Vagina (tissue), 2 donors: ENCODE results near the gene GNAO1. TPM values are rescaled to one million over a fixed set of nuclear protein-coding genes. Genes with fewer than 3 reads are reported as not detected.

ENCODE experiments used
- DNase-seq, 2 donors: peaks; one replicate each; pipeline ENCODE4 v3.0.0-alpha.2; 2017; ENCODE audit errors: extremely low spot score in 2 of 2
- H3K27ac ChIP-seq: fragments of 200-600 bp; sonication (generic); one replicate; pipeline ENCODE4 v1.5.1; 2019
- H3K27me3 ChIP-seq: fragments of 200-600 bp; sonication (generic); one replicate; pipeline ENCODE4 v1.5.1; 2019
- H3K36me3 ChIP-seq, 2 donors: fragments of 200-600 bp; sonication (generic); one replicate each; pipeline ENCODE4 v1.5.1; 2017 to 2019
- H3K4me1 ChIP-seq: fragments of 200-600 bp; sonication (generic); one replicate; pipeline ENCODE4 v1.5.1; 2019
- H3K4me3 ChIP-seq, 2 donors: fragments of 200-600 bp; sonication (generic); 1 replicate in 1 of 2; 2 replicates in 1 of 2; pipeline ENCODE4 v1.5.1; 2016 to 2019
- H3K9me3 ChIP-seq: fragments of 200-600 bp; sonication (generic); one replicate; pipeline ENCODE4 v1.5.1; 2019
- CTCF ChIP-seq, 3 experiments: fragments of 450-650 bp in 2 of 3; fragments of 200-600 bp in 1 of 3; sonication (generic) in 1 of 3; IDR thresholded peaks; one replicate each; pipeline ENCODE4 v1.5.1; 2017 to 2019; ENCODE audit warnings: antibody characterized with exemption in 3 of 3, mild to moderate bottlenecking in 2 of 3, moderate library complexity in 2 of 3
- POLR2A ChIP-seq, 2 donors: fragments of 450-650 bp; IDR thresholded peaks; one replicate each; pipeline ENCODE4 v1.6.1; 2017; ENCODE audit warnings: antibody characterized with exemption in 2 of 2, mild to moderate bottlenecking in 2 of 2, moderate library complexity in 2 of 2
- POLR2AphosphoS5 ChIP-seq, 2 donors: sonication (generic); formaldehyde crosslinking; IDR thresholded peaks; one replicate each; pipeline ENCODE4 v1.9.0; 2017; ENCODE audit warnings: antibody characterized with exemption in 2 of 2, mild to moderate bottlenecking in 2 of 2, low read depth in 1 of 2; ENCODE audit not compliant: insufficient read depth in 1 of 2
- intact Hi-C: fragments of 100-400 bp; cut with DNase I; formaldehyde crosslinking; loops from one replicate; pipeline ENCODE4 v1.15.1; 2023
- total RNA-seq: library from RNA; depleted of rRNA; stranded (reverse); fragments of >200 nt; gene quantifications from one replicate; pipeline ENCODE4 v1.2.3, GENCODE V29; 2016

Gene GNAO1
- total RNA-seq, 1 donor from 2014 or later = 16.2 TPM

- TF ChIP-seq POLR2AphosphoS5 (IDR thresholded peaks at IDR 0.05; ENCODE audit: insufficient read depth in 1 of 2, low read depth in 1 of 2) (no peak), POLR2A (IDR thresholded peaks at IDR 0.05) (no peak), CTCF (IDR thresholded peaks at IDR 0.05) (no peak)
- H3K27me3 ChIP-seq = no peaks in the 10 kb centered on the region
- DNase-seq = no peak
These were observed 87.0 kb downstream of the GNAO1 start for GRCh38 chr16:56278196-56278855.

GRCh38 chr16:56279132-56279531 is 87.8 kb downstream of the GNAO1 start:
- no peaks in the 10 kb centered on the region for H3K9me3 ChIP-seq
- intact Hi-C loops = no loop called here
- no peak for TF ChIP-seq POLR2AphosphoS5 (IDR thresholded peaks at IDR 0.05; ENCODE audit: insufficient read depth in 1 of 2, low read depth in 1 of 2)
- no peak for TF ChIP-seq POLR2A (IDR thresholded peaks at IDR 0.05)
- TF ChIP-seq CTCF (IDR thresholded peaks at IDR 0.05) = no peak
- H3K4me3 ChIP-seq = no peak overlapping the region
- no peaks in the 10 kb centered on the region for H3K4me1 ChIP-seq
- no peaks in the 10 kb centered on the region for H3K36me3 ChIP-seq
- no peak for DNase-seq
- no peak overlapping the region for H3K27ac ChIP-seq
- H3K27me3 ChIP-seq = no peaks in the 10 kb centered on the region

More at GRCh38 chr16:56278196-56278855, 87.0 kb downstream of the GNAO1 start:
- no peak overlapping the region for H3K4me3 ChIP-seq
- no peak overlapping the region for H3K27ac ChIP-seq
- intact Hi-C loops = no loop called here
- no peaks in the 10 kb centered on the region for H3K36me3 ChIP-seq
- H3K9me3 ChIP-seq = no peaks in the 10 kb centered on the region
- no peaks in the 10 kb centered on the region for H3K4me1 ChIP-seq

GRCh38 chr16:56279914-56280313 is 88.6 kb downstream of the GNAO1 start:
- TF ChIP-seq POLR2AphosphoS5 (IDR thresholded peaks at IDR 0.05; ENCODE audit: insufficient read depth in 1 of 2, low read depth in 1 of 2) = no peak
- TF ChIP-seq POLR2A (IDR thresholded peaks at IDR 0.05) = no peak
- no peak for TF ChIP-seq CTCF (IDR thresholded peaks at IDR 0.05)
- intact Hi-C loops = no loop called here
- no peaks in the 10 kb centered on the region for H3K36me3 ChIP-seq

GRCh38 chr16:56281249-56281805 is 90.0 kb downstream of the GNAO1 start:
- Histone ChIP-seq H3K27me3 (no peaks in the 10 kb centered on the region), H3K4me3 (no peak overlapping the region), H3K4me1 (no peaks in the 10 kb centered on the region), H3K27ac (no peak overlapping the region), H3K36me3 (no peaks in the 10 kb centered on the region), H3K9me3 (no peaks in the 10 kb centered on the region)
- no peak for DNase-seq
- intact Hi-C loops = no loop called here
- TF ChIP-seq POLR2A (IDR thresholded peaks at IDR 0.05) (no peak), CTCF (IDR thresholded peaks at IDR 0.05) (peak in 1 of 3 experiments; percentile 11)

More at GRCh38 chr16:56279914-56280313, 88.6 kb downstream of the GNAO1 start:
- Histone ChIP-seq H3K27ac (no peak overlapping the region), H3K9me3 (no peaks in the 10 kb centered on the region), H3K4me3 (no peak overlapping the region), H3K27me3 (no peaks in the 10 kb centered on the region), H3K4me1 (no peaks in the 10 kb centered on the region)
- DNase-seq = no peak

GRCh38 chr16:56282451-56282850 is 91.2 kb downstream of the GNAO1 start:
- intact Hi-C loops = no loop called here
- H3K4me1 ChIP-seq = no peaks in the 10 kb centered on the region
- H3K4me3 ChIP-seq = no peak overlapping the region
- H3K27ac ChIP-seq = no peak overlapping the region
- no peaks in the 10 kb centered on the region for H3K36me3 ChIP-seq
- H3K27me3 ChIP-seq = no peaks in the 10 kb centered on the region
- TF ChIP-seq POLR2AphosphoS5 (IDR thresholded peaks at IDR 0.05; ENCODE audit: insufficient read depth in 1 of 2, low read depth in 1 of 2) (no peak), POLR2A (IDR thresholded peaks at IDR 0.05) (no peak), CTCF (IDR thresholded peaks at IDR 0.05) (no peak)
- no peak for DNase-seq
- no peaks in the 10 kb centered on the region for H3K9me3 ChIP-seq
